K562 treated with DMSO at 1 percent for 4 hours (cell line): ENCODE data around the gene TAAR2. TPM values are rescaled to one million over a fixed set of nuclear protein-coding genes. Genes with fewer than 3 reads are reported as not detected.

ENCODE experiments used
- total RNA-seq: library from RNA; unstranded; fragments of 300-600 nt; gene quantifications from 2 replicates; pipeline ENCODE4 v1.2.3, GENCODE V29; 2022; ENCODE audit not compliant: insufficient read depth

Gene TAAR2, protein sequence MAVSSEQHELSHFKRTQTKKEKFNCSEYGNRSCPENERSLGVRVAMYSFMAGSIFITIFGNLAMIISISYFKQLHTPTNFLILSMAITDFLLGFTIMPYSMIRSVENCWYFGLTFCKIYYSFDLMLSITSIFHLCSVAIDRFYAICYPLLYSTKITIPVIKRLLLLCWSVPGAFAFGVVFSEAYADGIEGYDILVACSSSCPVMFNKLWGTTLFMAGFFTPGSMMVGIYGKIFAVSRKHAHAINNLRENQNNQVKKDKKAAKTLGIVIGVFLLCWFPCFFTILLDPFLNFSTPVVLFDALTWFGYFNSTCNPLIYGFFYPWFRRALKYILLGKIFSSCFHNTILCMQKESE
- total RNA-seq = not detected in 2 replicates

DNA sequence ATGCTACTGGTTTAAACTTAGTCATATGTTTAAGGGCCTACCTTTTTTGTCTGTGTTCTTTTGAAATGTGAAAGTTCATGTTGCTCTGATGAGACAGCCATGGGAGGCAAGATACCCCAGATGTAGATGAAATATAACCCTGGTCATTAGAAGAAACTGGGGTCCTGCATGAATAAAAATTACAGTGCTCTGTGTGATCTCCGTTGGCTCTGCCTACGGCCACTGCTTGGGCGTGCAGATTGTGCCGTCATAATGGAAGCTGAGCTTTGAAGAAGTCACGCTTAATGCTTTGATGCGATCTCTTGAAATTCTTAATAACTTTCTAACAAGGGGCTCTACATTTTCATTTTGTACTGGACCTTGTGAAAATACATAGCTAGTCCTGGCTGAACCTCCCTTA lies at the start of gene TAAR2:
Gene TAAR2 (minus strand): TSS at position 101 of the 400 bp plus-strand sequence. CDS start 0 bp downstream, at position 101.

DNA sequence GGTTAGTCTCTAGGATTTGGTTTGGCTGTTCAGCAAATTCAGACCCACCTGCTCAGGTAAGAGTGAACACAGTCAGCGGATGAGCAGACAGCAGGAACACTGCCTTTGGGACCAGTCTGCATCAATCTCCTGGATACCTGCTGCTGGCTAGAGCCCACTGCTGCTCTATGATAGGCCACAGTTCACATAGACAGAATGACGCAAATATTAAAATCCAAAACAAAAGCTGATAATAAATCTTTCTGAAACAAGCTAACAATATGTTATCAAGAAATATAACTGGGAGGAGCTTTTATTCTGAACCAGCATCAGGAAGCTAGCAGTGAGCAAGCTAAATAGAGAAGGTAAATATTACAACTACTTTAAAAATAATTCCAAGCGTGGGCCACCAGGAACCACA lies 35.0 kb upstream of the TAAR2 start, which contains the start of gene TAAR1:
Gene TAAR1 (minus strand): TSS at position 101 of the 400 bp plus-strand sequence. CDS start 13,179 bp downstream, outside the sequence.

DNA sequence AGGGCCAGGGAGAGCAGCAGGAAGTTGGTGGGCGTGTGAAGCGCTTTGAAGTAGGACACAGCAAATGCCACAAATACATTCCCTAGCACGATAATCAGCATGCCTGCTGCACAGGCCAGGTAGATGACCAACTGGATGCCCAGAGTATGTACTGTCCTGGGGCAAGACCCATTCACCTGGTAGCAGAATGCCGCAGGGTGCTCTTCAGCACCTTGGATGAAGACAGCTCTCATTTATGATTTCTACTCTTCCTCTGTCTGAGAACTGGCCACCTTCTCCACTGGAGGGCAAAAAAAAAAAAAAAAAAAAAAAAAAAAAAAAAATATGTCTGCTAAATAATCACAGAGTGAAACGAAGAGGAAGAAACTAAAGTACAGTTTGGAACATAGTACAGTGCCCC lies 34.6 kb downstream of the TAAR2 start, which contains the start of gene TAAR5:
Gene TAAR5 (minus strand): TSS at position 288 of the 400 bp plus-strand sequence. CDS start 55 bp downstream, at position 233.

DNA sequence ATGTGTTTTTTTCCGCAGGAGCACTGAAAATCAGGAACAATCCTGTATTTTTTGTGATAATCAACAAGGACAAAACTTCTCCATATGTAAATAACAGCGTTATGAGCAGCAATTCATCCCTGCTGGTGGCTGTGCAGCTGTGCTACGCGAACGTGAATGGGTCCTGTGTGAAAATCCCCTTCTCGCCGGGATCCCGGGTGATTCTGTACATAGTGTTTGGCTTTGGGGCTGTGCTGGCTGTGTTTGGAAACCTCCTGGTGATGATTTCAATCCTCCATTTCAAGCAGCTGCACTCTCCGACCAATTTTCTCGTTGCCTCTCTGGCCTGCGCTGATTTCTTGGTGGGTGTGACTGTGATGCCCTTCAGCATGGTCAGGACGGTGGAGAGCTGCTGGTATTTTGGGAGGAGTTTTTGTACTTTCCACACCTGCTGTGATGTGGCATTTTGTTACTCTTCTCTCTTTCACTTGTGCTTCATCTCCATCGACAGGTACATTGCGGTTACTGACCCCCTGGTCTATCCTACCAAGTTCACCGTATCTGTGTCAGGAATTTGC lies 53.8 kb downstream of the TAAR2 start, which contains the start of gene TAAR6:
Gene TAAR6 (plus strand): TSS at position 102 of the 557 bp plus-strand sequence. CDS start 0 bp downstream, at position 102.

Other genes starting within 250 kb of the TAAR2 start
- gene MOXD1, start 222.8 kb downstream of the TAAR2 start, total RNA-seq = not detected in 2 replicates
- gene STX7, start 111.2 kb downstream of the TAAR2 start, total RNA-seq = 10.1 and 14.8 TPM in 2 replicates
- not detected in 2 replicates for gene TAAR9, start 86.0 kb downstream of the TAAR2 start, total RNA-seq
- not detected in 2 replicates for gene TAAR8, start 71.6 kb downstream of the TAAR2 start, total RNA-seq
- gene TAAR6, start 54.0 kb downstream of the TAAR2 start, total RNA-seq = not detected in 2 replicates
- not detected in 2 replicates for gene TAAR5, start 34.5 kb downstream of the TAAR2 start, total RNA-seq
- not detected in 2 replicates for gene TAAR1, start 34.9 kb upstream of the TAAR2 start, total RNA-seq
- gene VNN1, start 89.8 kb upstream of the TAAR2 start, total RNA-seq = not detected in 2 replicates
- gene VNN2, start 133.6 kb upstream of the TAAR2 start, total RNA-seq = not detected in 2 replicates
- 11.5 and 18.1 TPM in 2 replicates for gene SLC18B1, start 174.4 kb upstream of the TAAR2 start, total RNA-seq
- 6,070 and 6,094 TPM in 2 replicates for gene RPS12, start 190.3 kb upstream of the TAAR2 start, total RNA-seq